Omental fat pad (tissue), 4 donors: Measurements from ENCODE around the gene MFSD12. TPM values are rescaled to one million over a fixed set of nuclear protein-coding genes. Genes with fewer than 3 reads are reported as not detected.

Experiments
- ATAC-seq: fragments of 150-250 bp; one replicate; pipeline ENCODE4 v1.9.1; 2016; ENCODE audit warnings: mild to moderate bottlenecking, moderate library complexity; ENCODE audit not compliant: low FRiP score
- DNase-seq: peaks from one replicate; pipeline ENCODE4 v3.0.0-alpha.2; 2019; ENCODE audit warnings: low spot score
- total RNA-seq, 4 donors: library from RNA; depleted of rRNA; stranded (reverse); fragments of >200 nt; gene quantifications; one replicate each; pipeline ENCODE4 v1.1.0, GENCODE V29; 2016
- TF ChIP-seq, protein P1 (sequence below), 3 donors: fragments of 450-650 bp; IDR thresholded peaks; one replicate each; pipeline ENCODE4 v1.5.1; 2016 to 2017; ENCODE audit warnings: antibody characterized with exemption in 3 of 3, mild to moderate bottlenecking in 3 of 3, moderate library complexity in 2 of 3

MFSD12 gene
- total RNA-seq, 4 donors from 2014 or later, result 27.7 to 127 (median 53.3) TPM

DNA sequence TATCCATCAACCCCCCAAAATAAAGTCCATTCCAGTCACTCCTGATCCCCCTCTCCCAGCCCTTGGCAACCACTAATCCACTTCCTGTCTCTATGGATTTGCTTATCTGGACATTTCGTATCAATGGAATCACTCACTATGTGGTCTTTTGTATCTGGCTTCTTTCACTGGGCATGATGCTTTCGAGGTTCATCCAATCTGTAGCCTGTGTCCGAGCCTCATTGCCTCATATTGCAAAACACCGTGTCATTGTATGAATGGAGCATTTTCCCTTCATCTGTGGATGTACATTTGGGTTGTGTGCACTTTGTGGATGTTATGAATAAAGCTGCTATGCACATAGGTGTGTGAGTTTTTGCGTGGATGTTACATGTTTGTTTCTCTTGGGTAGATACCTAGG, 52.7 kb downstream of the MFSD12 start:
- DNase-seq, result no peak
- TF ChIP-seq, protein P1, sequence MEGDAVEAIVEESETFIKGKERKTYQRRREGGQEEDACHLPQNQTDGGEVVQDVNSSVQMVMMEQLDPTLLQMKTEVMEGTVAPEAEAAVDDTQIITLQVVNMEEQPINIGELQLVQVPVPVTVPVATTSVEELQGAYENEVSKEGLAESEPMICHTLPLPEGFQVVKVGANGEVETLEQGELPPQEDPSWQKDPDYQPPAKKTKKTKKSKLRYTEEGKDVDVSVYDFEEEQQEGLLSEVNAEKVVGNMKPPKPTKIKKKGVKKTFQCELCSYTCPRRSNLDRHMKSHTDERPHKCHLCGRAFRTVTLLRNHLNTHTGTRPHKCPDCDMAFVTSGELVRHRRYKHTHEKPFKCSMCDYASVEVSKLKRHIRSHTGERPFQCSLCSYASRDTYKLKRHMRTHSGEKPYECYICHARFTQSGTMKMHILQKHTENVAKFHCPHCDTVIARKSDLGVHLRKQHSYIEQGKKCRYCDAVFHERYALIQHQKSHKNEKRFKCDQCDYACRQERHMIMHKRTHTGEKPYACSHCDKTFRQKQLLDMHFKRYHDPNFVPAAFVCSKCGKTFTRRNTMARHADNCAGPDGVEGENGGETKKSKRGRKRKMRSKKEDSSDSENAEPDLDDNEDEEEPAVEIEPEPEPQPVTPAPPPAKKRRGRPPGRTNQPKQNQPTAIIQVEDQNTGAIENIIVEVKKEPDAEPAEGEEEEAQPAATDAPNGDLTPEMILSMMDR (IDR thresholded peaks at IDR 0.05), result no peak
- no peak for ATAC-seq

DNA sequence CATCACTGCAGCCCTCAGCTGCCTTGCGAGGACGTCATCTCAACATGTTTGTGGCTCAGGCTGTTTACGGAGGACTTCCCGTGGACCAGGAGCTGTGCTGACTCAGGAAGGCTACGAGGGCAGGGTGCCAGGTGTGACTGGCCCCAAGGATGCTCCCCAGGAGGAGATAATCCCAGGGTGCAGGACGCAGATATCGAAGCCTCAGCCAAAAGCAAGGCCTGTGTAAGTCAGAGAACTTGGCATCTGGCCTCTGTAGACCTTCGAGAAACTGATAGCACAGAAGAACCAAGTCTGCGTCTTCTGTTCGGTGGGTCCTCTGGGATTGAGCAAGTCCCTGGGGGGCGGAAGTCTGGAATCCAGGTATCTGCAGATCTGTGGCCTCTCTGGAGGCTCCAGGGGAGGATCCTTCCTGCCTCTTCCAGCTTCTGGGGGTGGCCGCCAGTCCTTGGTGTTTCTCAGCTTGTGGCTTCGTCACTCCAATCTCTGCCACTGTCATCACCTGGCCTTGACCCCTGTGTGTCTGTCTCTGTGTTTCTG, 54.3 kb downstream of the MFSD12 start:
- no peak for DNase-seq
- TF ChIP-seq, protein P1 (IDR thresholded peaks at IDR 0.05), result no peak
- ATAC-seq, result no peak

DNA sequence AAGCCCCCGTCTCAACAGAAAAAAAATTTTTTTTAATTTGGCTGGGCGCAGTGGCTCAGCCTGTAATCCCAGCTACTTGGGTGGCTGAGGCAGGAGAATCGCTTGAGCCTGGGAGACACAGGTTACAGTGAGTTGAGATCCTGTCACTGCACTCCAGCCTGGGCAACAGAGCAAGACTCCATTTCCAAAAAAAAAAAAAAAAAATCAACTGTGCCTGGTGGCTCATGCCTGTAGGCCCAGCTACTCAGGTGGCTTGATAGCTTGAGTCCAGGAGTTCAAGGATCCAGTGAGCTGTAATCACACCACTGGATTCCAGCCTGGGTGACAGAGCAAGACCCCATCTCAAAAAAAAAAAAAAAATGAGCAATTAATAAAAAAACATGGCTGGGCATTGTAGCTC, 55.6 kb downstream of the MFSD12 start:
- ATAC-seq (no peak), DNase-seq (no peak)
- TF ChIP-seq, protein P1 (IDR thresholded peaks at IDR 0.05), result no peak

DNA sequence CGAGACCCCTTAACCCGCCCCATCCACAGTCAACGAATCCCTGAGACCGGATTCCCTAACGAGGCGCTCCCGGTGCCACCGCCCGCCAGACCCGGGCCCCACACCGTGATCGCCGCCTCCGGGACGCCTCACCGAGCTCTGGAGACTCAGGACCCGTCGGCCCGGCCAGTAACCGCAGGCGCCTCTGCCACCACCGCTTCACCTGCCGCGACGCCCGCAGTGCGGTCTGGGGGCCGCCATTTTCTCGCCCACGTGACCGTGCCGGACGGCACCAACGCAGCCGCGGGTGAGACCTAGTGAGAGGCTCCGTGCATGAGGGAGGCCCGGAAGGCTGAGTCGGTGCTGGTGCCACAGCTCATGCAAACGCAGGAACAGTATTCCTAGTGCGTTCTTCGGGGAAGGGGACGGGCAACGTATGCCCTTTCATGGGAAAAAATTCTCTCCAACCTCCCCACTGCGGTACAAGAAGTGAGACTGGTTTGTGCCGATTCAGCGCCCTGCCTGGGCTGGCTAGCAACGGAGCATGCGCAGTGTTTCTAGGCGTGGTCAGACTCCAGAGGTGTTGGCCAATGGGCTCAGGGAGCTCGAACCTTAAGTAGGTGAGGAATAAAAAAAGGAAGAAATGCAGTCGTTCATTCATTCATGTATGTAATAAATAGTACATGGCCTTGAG, 56.8 kb downstream of the MFSD12 start, which contains the start of gene DOHH:
Gene DOHH, minus strand, starts transcription at position 246 of the 673 bp plus-strand sequence. CDS start 3,860 bp downstream, outside the sequence.
- ATAC-seq, result peak; percentile 93
- DNase-seq, result peak; percentile 82

DNA sequence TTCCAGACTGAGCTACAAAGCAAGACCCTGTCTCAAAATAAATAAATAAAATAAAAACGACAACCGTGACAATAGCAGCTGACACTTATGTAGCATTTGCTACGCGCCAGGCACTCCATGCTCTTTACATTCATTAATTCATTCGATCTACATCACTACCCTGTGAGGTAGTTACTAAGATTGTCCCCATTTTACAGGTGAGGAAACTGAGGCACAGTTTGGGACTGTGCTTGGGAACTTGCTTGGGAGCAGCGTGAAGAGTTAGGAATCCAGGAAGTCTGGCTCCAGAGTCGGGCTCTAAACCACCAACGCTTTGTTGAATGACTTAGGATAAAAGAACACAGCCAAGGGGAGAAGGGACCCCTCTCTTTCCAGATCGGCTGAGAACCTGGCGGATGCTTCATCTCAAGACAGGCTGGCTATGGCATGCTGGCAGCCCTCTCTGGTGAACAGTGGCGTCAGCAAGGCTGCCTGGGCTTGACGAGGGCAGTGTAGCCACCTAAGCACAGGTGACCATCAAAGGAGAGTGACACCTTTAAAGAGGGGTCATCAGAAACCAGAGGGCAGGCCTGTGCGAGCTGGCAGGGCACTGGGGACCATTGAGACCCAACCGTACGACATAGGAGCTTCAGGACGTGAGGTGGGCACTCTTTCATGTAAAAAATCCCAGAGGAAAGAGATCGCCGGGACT, 57.5 kb downstream of the MFSD12 start:
- no peak for ATAC-seq
- TF ChIP-seq, protein P1 (IDR thresholded peaks at IDR 0.05), result no peak
- DNase-seq, result no peak

More for the DNA sequence above, 56.8 kb downstream of the MFSD12 start, which contains the start of gene DOHH:
- TF ChIP-seq, protein P1 (IDR thresholded peaks at IDR 0.05), result no peak

DNA sequence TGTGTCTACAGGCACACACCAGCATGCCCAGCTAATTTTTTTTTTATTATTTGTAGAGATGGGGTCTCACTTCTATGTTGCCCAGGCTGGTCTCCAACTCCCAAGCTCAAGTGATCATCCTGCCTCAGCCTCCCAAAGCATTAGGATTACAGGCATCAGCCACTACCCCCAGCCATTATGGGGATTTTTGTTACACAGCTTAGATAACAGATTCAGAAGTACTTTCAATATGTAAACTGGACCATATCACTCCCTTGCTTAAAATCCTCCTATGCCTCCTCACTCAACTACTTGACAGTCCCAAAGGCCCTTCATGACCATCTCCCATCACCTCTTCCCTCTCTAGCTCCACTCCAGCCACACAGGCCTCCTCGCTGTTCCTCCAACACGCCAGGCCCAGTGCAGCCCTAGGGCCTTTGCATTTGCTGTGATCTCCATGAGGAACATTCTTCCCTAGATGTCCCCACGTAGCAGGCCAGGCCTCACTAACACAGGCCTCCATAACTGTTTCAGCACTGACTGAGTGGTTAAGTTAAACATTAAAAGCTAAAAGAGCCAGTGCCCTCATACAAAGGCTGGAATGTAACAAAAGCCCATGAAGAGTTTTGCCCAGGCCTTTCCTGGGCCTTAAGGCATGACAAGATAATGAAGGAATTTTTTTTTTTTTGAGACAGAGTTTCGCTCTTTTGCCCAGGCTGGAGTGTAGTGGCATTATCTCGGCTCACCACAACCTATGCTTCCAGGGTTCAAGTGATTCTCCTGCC, 59.4 kb downstream of the MFSD12 start:
- TF ChIP-seq, protein P1 (IDR thresholded peaks at IDR 0.05), result no peak
- DNase-seq (no peak), ATAC-seq (no peak)
